ENCODE measurements around the gene AATF. TPM values are rescaled to one million over a fixed set of nuclear protein-coding genes. Genes with fewer than 3 reads are reported as not detected.

Gene AATF
- total RNA-seq, 1 donor from 2014 or later: 86.1 TPM

DNA sequence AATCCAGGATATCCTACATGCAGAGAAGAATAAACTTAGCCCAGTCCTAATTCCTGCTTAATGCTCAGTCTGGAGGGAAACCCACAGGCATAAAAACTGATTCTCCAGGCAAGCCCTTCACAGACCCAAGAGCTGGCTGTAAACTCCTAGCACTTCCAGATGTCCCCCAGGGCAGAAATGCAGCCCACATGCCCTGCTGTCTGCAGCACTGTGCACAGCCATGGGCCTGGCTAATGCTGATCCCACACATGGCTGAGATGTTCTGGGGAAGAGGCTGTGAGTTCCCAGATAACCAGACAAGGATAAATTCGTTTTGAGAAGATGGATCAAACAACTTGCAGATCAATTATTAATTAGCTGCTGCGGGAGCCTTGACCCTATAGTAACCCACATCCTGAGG, 148.4 kb downstream of the AATF start:
- CTCF ChIA-PET: no interaction called here
- intact Hi-C loops (cut with micrococcal nuclease): no loop called here
- Mint-ChIP-seq H3K4me3 (no peak overlapping the region), H3K36me3 (ENCODE audit: low read depth) (peaks cover 58% of the 10 kb centered on the region), H3K4me1 (peaks cover 2% of the 10 kb centered on the region), H3K27me3 (no peaks in the 10 kb centered on the region), H3K9me3 (no peaks in the 10 kb centered on the region), H3K27ac (no peak overlapping the region)
- no peak for TF ChIP-seq CTCF (IDR thresholded peaks at IDR 0.05)
- DNase-seq (no peak), ATAC-seq (ENCODE audit: low read depth) (no peak)
- POLR2A ChIA-PET: no interaction called here

DNA sequence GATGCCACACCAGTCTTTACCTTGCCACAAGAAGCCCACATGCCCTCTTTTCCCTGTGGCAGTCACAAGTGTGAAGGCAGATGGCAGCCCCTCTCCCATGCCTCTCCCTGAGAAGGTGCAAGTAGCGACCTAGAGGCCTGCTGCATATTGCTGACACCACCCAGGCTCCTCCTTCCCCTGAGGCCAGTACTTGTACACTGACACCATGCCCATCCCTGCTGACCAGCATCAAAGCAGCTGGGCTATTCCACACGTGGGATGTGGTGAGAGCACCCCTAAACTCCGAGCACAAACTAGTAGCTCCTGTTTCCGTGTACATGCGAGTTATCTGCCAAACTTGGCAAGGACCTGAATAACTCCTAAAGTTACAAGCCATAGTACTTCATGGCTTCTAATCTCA, 149.4 kb downstream of the AATF start:
- ChIA-PET POLR2A (no interaction called here), CTCF (no interaction called here)
- no peak overlapping the region for H3K27ac Mint-ChIP-seq
- intact Hi-C loops (cut with micrococcal nuclease): no loop called here
- H3K27me3 Mint-ChIP-seq: no peaks in the 10 kb centered on the region
- peaks cover 52% of the 10 kb centered on the region for H3K36me3 Mint-ChIP-seq (ENCODE audit: low read depth)
- ATAC-seq (ENCODE audit: low read depth) (no peak), DNase-seq (no peak)
- H3K4me1 Mint-ChIP-seq: peaks cover 2% of the 10 kb centered on the region
- no peak overlapping the region for H3K4me3 Mint-ChIP-seq
- TF ChIP-seq CTCF (IDR thresholded peaks at IDR 0.05): no peak
- H3K9me3 Mint-ChIP-seq: no peaks in the 10 kb centered on the region

- H3K4me1 Mint-ChIP-seq: peaks cover 2% of the 10 kb centered on the region
- intact Hi-C loops (cut with micrococcal nuclease): no loop called here
- DNase-seq (no peak), ATAC-seq (ENCODE audit: low read depth) (no peak)
- H3K9me3 Mint-ChIP-seq: no peaks in the 10 kb centered on the region
- POLR2A ChIA-PET: no interaction called here
- no peak overlapping the region for H3K4me3 Mint-ChIP-seq
- no peaks in the 10 kb centered on the region for H3K27me3 Mint-ChIP-seq
- H3K36me3 Mint-ChIP-seq (ENCODE audit: low read depth): peaks cover 49% of the 10 kb centered on the region
- TF ChIP-seq CTCF (IDR thresholded peaks at IDR 0.05): no peak
- CTCF ChIA-PET: no interaction called here
- H3K27ac Mint-ChIP-seq: no peak overlapping the region
These were observed 150.3 kb downstream of the AATF start for GRCh38 chr17:37098910-37099664.

GRCh38 chr17:37100231-37100630, 151.5 kb downstream of the AATF start:
- no peak overlapping the region for H3K27ac Mint-ChIP-seq
- H3K4me3 Mint-ChIP-seq: no peak overlapping the region
- H3K27me3 Mint-ChIP-seq: no peaks in the 10 kb centered on the region
- ATAC-seq (ENCODE audit: low read depth): no peak
- H3K9me3 Mint-ChIP-seq: no peaks in the 10 kb centered on the region
- ChIA-PET CTCF (no interaction called here), POLR2A (no interaction called here)
- peaks cover 46% of the 10 kb centered on the region for H3K36me3 Mint-ChIP-seq (ENCODE audit: low read depth)
- peaks cover 2% of the 10 kb centered on the region for H3K4me1 Mint-ChIP-seq
- intact Hi-C loops (cut with micrococcal nuclease): no loop called here
- TF ChIP-seq CTCF (IDR thresholded peaks at IDR 0.05): no peak
- DNase-seq: no peak

- Mint-ChIP-seq H3K36me3 (ENCODE audit: low read depth) (peaks cover 39% of the 10 kb centered on the region), H3K4me3 (no peak overlapping the region), H3K4me1 (peaks cover 2% of the 10 kb centered on the region), H3K27me3 (no peaks in the 10 kb centered on the region), H3K27ac (no peak overlapping the region), H3K9me3 (no peaks in the 10 kb centered on the region)
- ChIA-PET POLR2A (no interaction called here), CTCF (no interaction called here)
- intact Hi-C loops (cut with micrococcal nuclease): no loop called here
- DNase-seq: no peak
- no peak for TF ChIP-seq CTCF (IDR thresholded peaks at IDR 0.05)
- ATAC-seq (ENCODE audit: low read depth): no peak
These were observed 152.6 kb downstream of the AATF start for GRCh38 chr17:37101306-37101705.
